CD4-positive, CD25-positive, alpha-beta regulatory T cell (primary cell): Measurements from ENCODE around the gene BRD3OS. TPM values are rescaled to one million over a fixed set of nuclear protein-coding genes. Genes with fewer than 3 reads are reported as not detected.

Experiments
- ATAC-seq, 2 donors: fragments of 150-1000 bp; cut with Tn5 transposase; one replicate each; pipeline ENCODE4 v1.10.0; 2021; ENCODE audit warnings: low read depth in 2 of 2, moderate number of reproducible peaks in 2 of 2, moderate library complexity in 1 of 2
- DNase-seq, 3 donors: peaks; one replicate each; pipeline versions ENCODE4 v3.0.0 to v3.0.0-alpha.2; 2012 to 2022; ENCODE audit warnings: mixed read lengths in 1 of 3
- H3K27ac ChIP-seq: one replicate; pipeline ENCODE4 v1.7.0; 2013; ENCODE audit warnings: mild to moderate bottlenecking, low read length; ENCODE audit not compliant: insufficient read depth, poor library complexity, severe bottlenecking
- H3K27me3 ChIP-seq: one replicate; pipeline ENCODE4 v1.7.0; 2013; ENCODE audit warnings: low read length; ENCODE audit not compliant: control insufficient read depth, insufficient read depth
- H3K36me3 ChIP-seq: one replicate; pipeline ENCODE4 v1.7.0; 2013; ENCODE audit warnings: mild to moderate bottlenecking, low read length, moderate library complexity; ENCODE audit not compliant: control insufficient read depth, insufficient read depth
- H3K4me1 ChIP-seq: 2 replicates; pipeline ENCODE4 v1.7.0; 2013; ENCODE audit warnings: mild to moderate bottlenecking, low read length; ENCODE audit not compliant: insufficient read depth, control insufficient read depth, poor library complexity, severe bottlenecking
- H3K4me3 ChIP-seq: one replicate; pipeline ENCODE4 v1.7.0; 2013; ENCODE audit warnings: low read depth, mild to moderate bottlenecking, low read length, moderate library complexity
- H3K9me3 ChIP-seq, 2 experiments: 1 replicate in 1 of 2; 2 replicates in 1 of 2; pipeline ENCODE4 v1.7.0; 2013; ENCODE audit warnings: low read length in 2 of 2, mild to moderate bottlenecking in 1 of 2, moderate library complexity in 1 of 2; ENCODE audit not compliant: control insufficient read depth in 2 of 2
- H3K27ac Mint-ChIP-seq, 3 donors: one replicate each; pipeline ENCODE4 v1.8.0; 2020 to 2022; ENCODE audit warnings: mild to moderate bottlenecking in 3 of 3, mixed read lengths in 3 of 3, moderate library complexity in 2 of 3
- H3K27me3 Mint-ChIP-seq: one replicate; pipeline ENCODE4 v1.8.0; 2022; ENCODE audit warnings: mild to moderate bottlenecking, mixed read lengths
- H3K36me3 Mint-ChIP-seq: one replicate; pipeline ENCODE4 v1.8.0; 2020; ENCODE audit warnings: mixed read lengths
- H3K4me1 Mint-ChIP-seq, 4 donors: one replicate each; pipeline ENCODE4 v1.8.0; 2020 to 2022; ENCODE audit warnings: mixed read lengths in 4 of 4, mild to moderate bottlenecking in 1 of 4
- H3K4me3 Mint-ChIP-seq, 4 donors: one replicate each; pipeline ENCODE4 v1.8.0; 2020 to 2022; ENCODE audit warnings: mild to moderate bottlenecking in 4 of 4, mixed read lengths in 4 of 4, moderate library complexity in 3 of 4
- H3K9me3 Mint-ChIP-seq, 7 donors: one replicate each; pipeline ENCODE4 v1.8.0; 2020 to 2022; ENCODE audit warnings: mixed read lengths in 7 of 7, mild to moderate bottlenecking in 3 of 7, moderate library complexity in 2 of 7
- polyA plus RNA-seq, 4 donors: library from polyadenylated mRNA; unstranded; fragments of 300-500 nt; fragmentation: Illumina TruSeq; gene quantifications; one replicate each; pipeline ENCODE4 v1.2.3, GENCODE V29; 2021
- total RNA-seq: library from RNA; stranded (reverse); gene quantifications from one replicate; pipeline ENCODE4 v1.2.3, GENCODE V29; 2022

BRD3OS gene
- total and polyA plus RNA-seq, 5 donors from 2014 or later = 4.6 to 20.6 (median 16.8) TPM

GRCh38 chr9:133997584-133997983, 27.7 kb upstream of the BRD3OS start:
- peaks cover 13% of the 10 kb centered on the region for H3K4me1 ChIP-seq
- no peak overlapping the region for H3K4me3 ChIP-seq
- DNase-seq (no peak), ATAC-seq (no peak)
- Mint-ChIP-seq H3K4me1 (peaks cover 0 to 7% (median 0%) of the 10 kb centered on the region in 4 donors), H3K4me3 (no peak overlapping the region), H3K36me3 (no peaks in the 10 kb centered on the region), H3K27ac (no peak overlapping the region), H3K27me3 (peaks cover 4% of the 10 kb centered on the region), H3K9me3 (peaks cover 0 to 2% (median 0%) of the 10 kb centered on the region in 7 donors)
- H3K27ac ChIP-seq = no peak overlapping the region
- no peaks in the 10 kb centered on the region for H3K9me3 ChIP-seq
- H3K27me3 ChIP-seq = no peaks in the 10 kb centered on the region
- no peaks in the 10 kb centered on the region for H3K36me3 ChIP-seq

- no peak overlapping the region for H3K27ac Mint-ChIP-seq
- Histone ChIP-seq H3K4me3 (no peak overlapping the region), H3K36me3 (no peaks in the 10 kb centered on the region), H3K27me3 (no peaks in the 10 kb centered on the region), H3K9me3 (no peaks in the 10 kb centered on the region), H3K27ac (no peak overlapping the region), H3K4me1 (peaks cover 3% of the 10 kb centered on the region)
- no peaks in the 10 kb centered on the region for H3K36me3 Mint-ChIP-seq
- no peak for ATAC-seq
- peaks cover 9% of the 10 kb centered on the region for H3K27me3 Mint-ChIP-seq
- no peak overlapping the region for H3K4me3 Mint-ChIP-seq
- no peak for DNase-seq
- peaks cover 0 to 2% (median 0%) of the 10 kb centered on the region in 7 donors for H3K9me3 Mint-ChIP-seq
- H3K4me1 Mint-ChIP-seq = peaks cover 0 to 2% (median 0%) of the 10 kb centered on the region in 4 donors
These were observed 26.2 kb upstream of the BRD3OS start for GRCh38 chr9:133998915-133999595.

GRCh38 chr9:133999851-134000265, 25.4 kb upstream of the BRD3OS start:
- Histone ChIP-seq H3K36me3 (no peaks in the 10 kb centered on the region), H3K4me3 (no peak overlapping the region), H3K4me1 (no peaks in the 10 kb centered on the region), H3K9me3 (no peaks in the 10 kb centered on the region), H3K27me3 (no peaks in the 10 kb centered on the region), H3K27ac (no peak overlapping the region)
- no peak overlapping the region for H3K27ac Mint-ChIP-seq
- H3K36me3 Mint-ChIP-seq = no peaks in the 10 kb centered on the region
- H3K4me1 Mint-ChIP-seq = no peaks in the 10 kb centered on the region
- no peak for DNase-seq
- no peak overlapping the region for H3K4me3 Mint-ChIP-seq
- no peak for ATAC-seq
- H3K9me3 Mint-ChIP-seq = peaks cover 0 to 2% (median 0%) of the 10 kb centered on the region in 7 donors
- H3K27me3 Mint-ChIP-seq = peaks cover 9% of the 10 kb centered on the region

- H3K4me3 ChIP-seq = no peak overlapping the region
- Mint-ChIP-seq H3K4me1 (no peaks in the 10 kb centered on the region), H3K4me3 (no peak overlapping the region), H3K36me3 (no peaks in the 10 kb centered on the region), H3K27ac (no peak overlapping the region), H3K27me3 (peaks cover 9% of the 10 kb centered on the region), H3K9me3 (peaks cover 0 to 8% (median 0%) of the 10 kb centered on the region in 7 donors)
- no peak overlapping the region for H3K27ac ChIP-seq
- no peaks in the 10 kb centered on the region for H3K9me3 ChIP-seq
- H3K36me3 ChIP-seq = no peaks in the 10 kb centered on the region
- no peak for DNase-seq
- no peaks in the 10 kb centered on the region for H3K4me1 ChIP-seq
- no peak for ATAC-seq
- H3K27me3 ChIP-seq = no peaks in the 10 kb centered on the region
These were observed 22.5 kb upstream of the BRD3OS start for GRCh38 chr9:134002796-134003195.

GRCh38 chr9:134003237-134003636, 22.0 kb upstream of the BRD3OS start:
- no peak overlapping the region for H3K27ac Mint-ChIP-seq
- H3K9me3 ChIP-seq = no peaks in the 10 kb centered on the region
- H3K27me3 ChIP-seq = no peaks in the 10 kb centered on the region
- peaks cover 9% of the 10 kb centered on the region for H3K27me3 Mint-ChIP-seq
- no peak for ATAC-seq
- H3K9me3 Mint-ChIP-seq = peaks cover 0 to 8% (median 0%) of the 10 kb centered on the region in 7 donors
- H3K36me3 ChIP-seq = no peaks in the 10 kb centered on the region
- DNase-seq = no peak
- no peaks in the 10 kb centered on the region for H3K4me1 Mint-ChIP-seq
- no peak overlapping the region for H3K4me3 Mint-ChIP-seq
- H3K27ac ChIP-seq = no peak overlapping the region
- no peaks in the 10 kb centered on the region for H3K36me3 Mint-ChIP-seq
- no peak overlapping the region for H3K4me3 ChIP-seq
- H3K4me1 ChIP-seq = no peaks in the 10 kb centered on the region

GRCh38 chr9:134004131-134004873, 21.0 kb upstream of the BRD3OS start:
- no peaks in the 10 kb centered on the region for H3K9me3 ChIP-seq
- H3K4me3 ChIP-seq = no peak overlapping the region
- H3K36me3 Mint-ChIP-seq = no peaks in the 10 kb centered on the region
- H3K36me3 ChIP-seq = no peaks in the 10 kb centered on the region
- DNase-seq (no peak), ATAC-seq (no peak)
- H3K27ac Mint-ChIP-seq = no peak overlapping the region
- H3K9me3 Mint-ChIP-seq = peaks cover 0 to 8% (median 0%) of the 10 kb centered on the region in 7 donors
- H3K4me1 ChIP-seq = no peaks in the 10 kb centered on the region
- no peaks in the 10 kb centered on the region for H3K4me1 Mint-ChIP-seq
- peaks cover 9% of the 10 kb centered on the region for H3K27me3 Mint-ChIP-seq
- H3K4me3 Mint-ChIP-seq = no peak overlapping the region
- no peaks in the 10 kb centered on the region for H3K27me3 ChIP-seq
- H3K27ac ChIP-seq = no peak overlapping the region

- Histone ChIP-seq H3K4me3 (no peak overlapping the region), H3K4me1 (no peaks in the 10 kb centered on the region), H3K27me3 (no peaks in the 10 kb centered on the region), H3K27ac (no peak overlapping the region), H3K36me3 (no peaks in the 10 kb centered on the region), H3K9me3 (no peaks in the 10 kb centered on the region)
- peak overlapping the region in 1 of 4 donors; percentile 38 for H3K4me3 Mint-ChIP-seq
- no peak overlapping the region for H3K27ac Mint-ChIP-seq
- no peaks in the 10 kb centered on the region for H3K4me1 Mint-ChIP-seq
- no peaks in the 10 kb centered on the region for H3K36me3 Mint-ChIP-seq
- H3K9me3 Mint-ChIP-seq = peaks cover 0 to 5% (median 0%) of the 10 kb centered on the region in 7 donors
- ATAC-seq (no peak), DNase-seq (no peak)
- peaks cover 8% of the 10 kb centered on the region for H3K27me3 Mint-ChIP-seq
These were observed 20.4 kb upstream of the BRD3OS start for GRCh38 chr9:134004881-134005280.
